Hair follicle dermal papilla cell (primary cell): Measurements from ENCODE around the gene KRTAP10-4. TPM values are rescaled to one million over a fixed set of nuclear protein-coding genes. Genes with fewer than 3 reads are reported as not detected.

ENCODE experiments used
- total RNA-seq: library from RNA; depleted of rRNA; stranded (reverse); fragments of >200 nt; gene quantifications from 2 replicates; pipeline ENCODE4 v1.2.3, GENCODE V29; 2012

The KRTAP10-4 gene
- total RNA-seq = not detected in 2 replicates

GRCh38 chr21:44573630-44574456 is at the start of gene KRTAP10-4:
TSS of gene KRTAP10-4 (plus strand) at chr21:44573729. CDS start at chr21:44573759, 30 bp downstream.

GRCh38 chr21:44539991-44540666 is 33.4 kb upstream of the KRTAP10-4 start, which contains the start of gene KRTAP10-1:
TSS of gene KRTAP10-1 (minus strand) at chr21:44540195. CDS start at chr21:44540150, 45 bp downstream.

GRCh38 chr21:44551340-44551961 is 22.1 kb upstream of the KRTAP10-4 start, which contains the start of gene KRTAP10-2:
TSS of gene KRTAP10-2 (minus strand) at chr21:44551505. CDS start at chr21:44551458, 47 bp downstream.

GRCh38 chr21:44558695-44559094 is 14.8 kb upstream of the KRTAP10-4 start, which contains the start of gene KRTAP10-3:
TSS of gene KRTAP10-3 (minus strand) at chr21:44558795. CDS start at chr21:44558715, 80 bp downstream.

GRCh38 chr21:44580231-44580821 is 6.8 kb downstream of the KRTAP10-4 start, which contains the start of gene KRTAP10-5:
TSS of gene KRTAP10-5 (minus strand) at chr21:44580604. CDS start at chr21:44580578, 26 bp downstream.

GRCh38 chr21:44592446-44593311 is 19.1 kb downstream of the KRTAP10-4 start, which contains the start of gene KRTAP10-6:
TSS of gene KRTAP10-6 (minus strand) at chr21:44592505. CDS start at chr21:44592484, 21 bp downstream.

GRCh38 chr21:44600118-44600978 is 26.8 kb downstream of the KRTAP10-4 start, which contains the start of gene KRTAP10-7:
TSS of gene KRTAP10-7 (plus strand) at chr21:44600597. CDS start at chr21:44600622, 25 bp downstream.

GRCh38 chr21:44612029-44612486 is 38.5 kb downstream of the KRTAP10-4 start, which contains the start of gene KRTAP10-8:
TSS of gene KRTAP10-8 (plus strand) at chr21:44612079. CDS start at chr21:44612101, 22 bp downstream.

Other genes starting within 250 kb of the KRTAP10-4 start
- 20.1 and 23.9 TPM in 2 replicates for gene CFAP410, start 234.3 kb upstream of the KRTAP10-4 start, total RNA-seq
- gene TRPM2, start 220.1 kb upstream of the KRTAP10-4 start, total RNA-seq = under 0.01 TPM in 1 of 2 replicates, not detected in the other
- gene LRRC3, start 118.2 kb upstream of the KRTAP10-4 start, total RNA-seq = 1.3 and 1.5 TPM in 2 replicates
- gene KRTAP10-1, start 33.5 kb upstream of the KRTAP10-4 start, total RNA-seq = not detected in 2 replicates
- not detected in 2 replicates for gene KRTAP10-2, start 22.2 kb upstream of the KRTAP10-4 start, total RNA-seq
- gene KRTAP10-3, start 14.9 kb upstream of the KRTAP10-4 start, total RNA-seq = not detected in 2 replicates
- not detected in 2 replicates for gene KRTAP10-5, start 6.9 kb downstream of the KRTAP10-4 start, total RNA-seq
- not detected in 2 replicates for gene KRTAP10-6, start 18.8 kb downstream of the KRTAP10-4 start, total RNA-seq
- gene KRTAP10-7, start 26.9 kb downstream of the KRTAP10-4 start, total RNA-seq = not detected in 2 replicates
- gene KRTAP10-8, start 38.4 kb downstream of the KRTAP10-4 start, total RNA-seq = not detected in 2 replicates
- gene KRTAP10-9, start 53.4 kb downstream of the KRTAP10-4 start, total RNA-seq = not detected in 2 replicates
- not detected in 2 replicates for gene KRTAP10-10, start 63.6 kb downstream of the KRTAP10-4 start, total RNA-seq
- gene KRTAP10-11, start 72.7 kb downstream of the KRTAP10-4 start, total RNA-seq = not detected in 2 replicates
- gene KRTAP12-4, start 80.9 kb downstream of the KRTAP10-4 start, total RNA-seq = not detected in 2 replicates
- not detected in 2 replicates for gene KRTAP12-3, start 84.2 kb downstream of the KRTAP10-4 start, total RNA-seq
- not detected in 2 replicates for gene KRTAP12-2, start 93.2 kb downstream of the KRTAP10-4 start, total RNA-seq
- gene KRTAP12-1, start 108.4 kb downstream of the KRTAP10-4 start, total RNA-seq = not detected in 2 replicates
- not detected in 2 replicates for gene KRTAP10-12, start 123.4 kb downstream of the KRTAP10-4 start, total RNA-seq
- not detected in 2 replicates for gene TSPEAR, start 137.8 kb downstream of the KRTAP10-4 start, total RNA-seq
- gene UBE2G2, start 228.1 kb downstream of the KRTAP10-4 start, total RNA-seq = 76.5 and 82.9 TPM in 2 replicates
- gene SUMO3, start 244.3 kb downstream of the KRTAP10-4 start, total RNA-seq = 108 and 127 TPM in 2 replicates